ENCODE results near the gene TSG101. TPM values are rescaled to one million over a fixed set of nuclear protein-coding genes. Genes with fewer than 3 reads are reported as not detected.

The TSG101 gene
- total and polyA plus RNA-seq, 5 experiments from 2014 or later = 31.8 to 58.7 (median 42.5) TPM

DNA sequence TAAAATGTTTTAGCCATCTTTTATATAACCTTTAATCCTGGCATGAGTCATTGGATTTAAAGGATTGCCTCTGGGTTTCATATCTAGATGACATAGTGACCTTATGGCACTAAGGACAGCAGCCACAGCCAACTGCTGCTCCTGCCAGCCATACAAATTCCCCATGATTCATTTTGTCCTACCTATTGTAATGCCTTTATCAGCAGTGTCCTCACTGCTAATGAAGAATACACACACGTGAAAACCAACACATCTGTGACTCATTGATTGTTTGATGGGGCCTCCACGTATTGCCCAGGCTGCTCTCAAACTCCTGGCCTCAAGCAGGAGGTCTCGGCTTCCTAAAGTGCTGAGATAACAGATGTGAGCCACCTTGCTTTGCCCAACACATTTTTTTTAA is 69.3 kb downstream of the TSG101 start:
- ATAC-seq = no peak

DNA sequence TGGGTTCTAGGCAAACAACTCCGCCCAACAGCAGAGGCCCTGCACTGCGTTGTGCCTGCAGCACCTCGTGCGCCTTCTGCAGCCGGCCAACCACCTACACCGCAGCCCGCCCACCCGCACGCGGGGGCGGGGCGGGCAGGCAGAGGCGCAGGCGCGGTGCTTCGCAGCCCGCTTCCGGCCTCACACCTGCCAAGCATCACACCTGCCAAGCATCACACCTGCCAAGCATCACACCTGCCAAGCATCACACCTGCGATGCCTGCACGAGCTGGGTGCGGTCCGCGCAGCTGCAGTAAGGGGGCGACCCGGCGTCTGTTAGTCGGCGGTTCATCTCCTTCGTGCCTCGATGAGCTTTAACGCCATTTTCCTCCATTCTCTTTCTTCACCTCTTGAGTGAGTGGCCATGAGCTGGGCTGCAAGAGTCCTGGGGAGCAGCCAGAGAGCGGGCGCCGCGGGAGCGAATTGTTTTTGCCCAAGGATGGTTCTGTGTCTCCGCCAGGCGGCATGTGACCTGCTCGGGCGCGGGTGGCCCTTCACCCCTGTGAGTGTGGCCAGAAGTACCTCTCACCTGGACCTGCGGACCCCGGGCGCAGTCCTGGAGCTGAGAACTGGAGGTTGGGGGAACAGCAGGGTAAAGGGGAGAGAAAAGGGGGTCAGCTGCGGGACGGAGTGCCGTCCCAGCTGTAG is 70.9 kb downstream of the TSG101 start, which contains the start of gene LDHAL6A:
Gene LDHAL6A (plus strand): TSS at position 171 of the 687 bp plus-strand sequence. CDS start 825 bp downstream, outside the sequence.
- H3K4me1 Mint-ChIP-seq = no peaks in the 10 kb centered on the region
- H3K27ac Mint-ChIP-seq = peak within 1 kb of the TSS in 1 of 10 donors; percentile 56
- peaks cover 0 to 3% (median 0%) of the 10 kb centered on the region in 9 donors for H3K9me3 Mint-ChIP-seq
- DNase-seq (peak in 2 of 10 donors; percentile 11 to 30), ATAC-seq (peak in 1 of 2 donors; percentile 63)
- peaks cover 0 to 2% (median 0%) of the 10 kb centered on the region in 3 donors for H3K36me3 Mint-ChIP-seq
- POLR2A ChIA-PET = no interaction called here
- peaks cover 0 to 5% (median 3%) of the 10 kb centered on the region in 5 donors for H3K27me3 Mint-ChIP-seq
- peak within 1 kb of the TSS in 2 of 10 donors; percentile 20 to 48 for H3K4me3 Mint-ChIP-seq

More for the DNA sequence above, 69.3 kb downstream of the TSG101 start:
- Mint-ChIP-seq H3K9me3 (peaks cover 0 to 3% (median 0%) of the 10 kb centered on the region in 9 donors), H3K36me3 (peaks cover 0 to 2% (median 0%) of the 10 kb centered on the region in 3 donors), H3K4me3 (no peak overlapping the region), H3K4me1 (no peaks in the 10 kb centered on the region), H3K27ac (peak overlapping the region in 1 of 10 donors; percentile 17), H3K27me3 (peaks cover 0 to 5% (median 3%) of the 10 kb centered on the region in 5 donors)
- no peak for DNase-seq
- POLR2A ChIA-PET = no interaction called here

DNA sequence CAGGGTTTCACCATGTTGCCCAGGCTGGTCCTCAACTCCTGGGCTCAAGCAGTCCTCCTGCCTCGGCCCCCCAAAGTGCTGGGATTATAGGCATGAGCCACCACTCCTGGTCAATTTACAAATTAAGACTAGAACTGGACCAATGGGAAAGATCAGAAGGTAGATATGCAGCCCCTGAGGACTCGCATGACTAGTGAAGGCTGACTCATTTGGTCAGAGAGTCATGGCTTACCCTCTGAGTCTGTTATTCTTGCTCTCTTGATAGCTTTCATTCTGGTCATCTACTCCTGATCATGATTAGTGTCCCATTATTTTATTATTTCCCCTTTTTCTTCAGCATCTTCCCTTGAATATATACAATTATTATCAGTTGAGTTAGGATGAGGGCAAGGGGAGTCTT is 73.8 kb downstream of the TSG101 start:
- H3K4me1 Mint-ChIP-seq = no peaks in the 10 kb centered on the region
- no peak for ATAC-seq
- POLR2A ChIA-PET = interaction anchor here (0.6 kb wide), 1 partner anchor 25 kb away, joined by 5 read pairs; no protein-coding TSS in a partner anchor
- H3K36me3 Mint-ChIP-seq = peaks cover 0 to 6% (median 0%) of the 10 kb centered on the region in 3 donors
- no peak for DNase-seq
- peaks cover 0 to 5% (median 3%) of the 10 kb centered on the region in 5 donors for H3K27me3 Mint-ChIP-seq
- no peak overlapping the region for H3K27ac Mint-ChIP-seq
- H3K4me3 Mint-ChIP-seq = no peak overlapping the region
- H3K9me3 Mint-ChIP-seq = peaks cover 0 to 3% (median 0%) of the 10 kb centered on the region in 9 donors

DNA sequence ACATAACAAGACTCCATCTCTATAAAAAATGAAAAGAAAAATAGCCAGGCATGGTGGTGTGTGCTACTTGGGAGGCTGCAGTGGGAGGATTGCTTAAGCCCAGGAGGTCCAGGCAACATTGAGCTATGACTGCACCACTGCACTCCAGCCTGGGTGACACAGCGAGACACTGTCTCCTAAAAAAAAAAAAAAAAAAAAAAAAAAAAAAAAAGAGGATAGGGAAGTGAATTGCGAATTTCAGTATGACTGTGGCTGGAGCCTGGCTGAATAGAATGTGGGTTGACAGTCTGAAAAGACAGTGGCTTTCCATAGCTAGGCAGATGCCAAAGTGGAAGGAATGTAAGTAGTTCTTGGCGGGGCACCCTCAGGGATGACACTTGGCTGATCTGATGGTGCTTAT is 77.5 kb downstream of the TSG101 start:
- Mint-ChIP-seq H3K27me3 (peaks cover 0 to 6% (median 2%) of the 10 kb centered on the region in 5 donors), H3K9me3 (no peaks in the 10 kb centered on the region), H3K36me3 (peaks cover 0 to 12% (median 0%) of the 10 kb centered on the region in 3 donors), H3K27ac (no peak overlapping the region), H3K4me1 (no peaks in the 10 kb centered on the region), H3K4me3 (no peak overlapping the region)
- ATAC-seq (no peak), DNase-seq (no peak)
- POLR2A ChIA-PET = no interaction called here

DNA sequence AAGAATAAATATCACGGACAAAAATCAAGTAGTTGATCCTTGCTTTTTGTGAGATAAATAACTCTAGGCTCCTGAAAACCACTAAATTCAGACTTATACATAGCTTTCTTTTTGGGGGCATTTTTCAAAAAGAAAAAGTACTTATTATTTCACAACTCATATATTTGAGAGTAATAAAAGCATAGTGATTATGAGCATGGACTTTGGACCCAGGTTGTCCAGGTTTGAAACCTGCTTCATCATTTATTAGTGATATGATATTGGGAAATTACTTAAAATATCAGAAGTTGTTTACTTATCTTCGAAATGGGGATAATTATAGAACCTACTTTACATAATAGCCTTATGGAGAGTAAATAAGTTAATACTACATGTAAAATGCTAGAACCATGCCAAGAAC is 88.1 kb downstream of the TSG101 start:
- Mint-ChIP-seq H3K27ac (no peak overlapping the region), H3K27me3 (peaks cover 0 to 2% (median 0%) of the 10 kb centered on the region in 5 donors), H3K36me3 (peaks cover 4 to 23% (median 15%) of the 10 kb centered on the region in 3 donors), H3K4me3 (no peak overlapping the region), H3K4me1 (no peaks in the 10 kb centered on the region), H3K9me3 (peaks cover 0 to 16% (median 5%) of the 10 kb centered on the region in 9 donors)
- POLR2A ChIA-PET = no interaction called here
- DNase-seq (no peak), ATAC-seq (no peak)

Other genes with a start within 250 kb of the TSG101 start
- gene HPS5, start 204.8 kb downstream of the TSG101 start, total RNA-seq = 10 to 100 TPM; 20.0 to 20.3 TPM
- gene HPS5, start 204.8 kb downstream of the TSG101 start, polyA plus RNA-seq = 10 to 100 TPM; 11.6 to 12.2 (median 11.7) TPM
- gene GTF2H1, start 204.4 kb downstream of the TSG101 start, total RNA-seq = 10 to 100 TPM; 40.8 to 48.6 TPM
- gene GTF2H1, start 204.4 kb downstream of the TSG101 start, polyA plus RNA-seq = 10 to 100 TPM; 29.0 to 34.3 (median 29.0) TPM
- 100 to 1,000 TPM in 1 of 2 experiments, 10 to 100 TPM in 1; 96.1 to 102 TPM for gene LDHA, start 132.4 kb downstream of the TSG101 start, total RNA-seq
- 100 to 1,000 TPM; 333 to 345 (median 345) TPM for gene LDHA, start 132.4 kb downstream of the TSG101 start, polyA plus RNA-seq
- not detected for gene LDHC, start 114.6 kb downstream of the TSG101 start, total RNA-seq
- gene LDHC, start 114.6 kb downstream of the TSG101 start, polyA plus RNA-seq = 1 to 10 TPM in 1 of 3 donors, not detected in 2; 4.0 TPM
- under 1 TPM in 1 of 2 experiments, not detected in 1; 0.14 TPM for gene LDHAL6A, start 71.1 kb downstream of the TSG101 start, total RNA-seq
- under 1 TPM in 1 of 3 donors, not detected in 2; 0.09 TPM for gene LDHAL6A, start 71.1 kb downstream of the TSG101 start, polyA plus RNA-seq
- 10 to 100 TPM in 1 of 2 experiments, 1 to 10 TPM in 1; 6.0 to 10.5 TPM for gene UEVLD, start 61.8 kb upstream of the TSG101 start, total RNA-seq
- 1 to 10 TPM; 5.5 to 8.9 (median 6.1) TPM for gene UEVLD, start 61.8 kb upstream of the TSG101 start, polyA plus RNA-seq
- under 1 TPM in 1 of 2 experiments, not detected in 1; 0.47 TPM for gene MISFA, start 72.8 kb upstream of the TSG101 start, total RNA-seq
- under 1 TPM in 1 of 3 donors, not detected in 2; 0.96 TPM for gene MISFA, start 72.8 kb upstream of the TSG101 start, polyA plus RNA-seq
- 10 to 100 TPM; 17.0 to 20.1 TPM for gene SPTY2D1, start 107.4 kb upstream of the TSG101 start, total RNA-seq
- gene SPTY2D1, start 107.4 kb upstream of the TSG101 start, polyA plus RNA-seq = 10 to 100 TPM in 1 of 3 donors, 1 to 10 TPM in 2; 4.7 to 11.0 (median 7.3) TPM
- 1 to 10 TPM; 4.6 to 6.7 TPM for gene TMEM86A, start 171.8 kb upstream of the TSG101 start, total RNA-seq
- gene TMEM86A, start 171.8 kb upstream of the TSG101 start, polyA plus RNA-seq = 1 to 10 TPM in 2 of 3 donors, under 1 TPM in 1; 0.43 to 1.9 (median 1.2) TPM
- 1 to 10 TPM; 4.1 to 5.4 TPM for gene IGSF22, start 199.2 kb upstream of the TSG101 start, total RNA-seq
- 1 to 10 TPM; 2.3 to 5.3 (median 4.6) TPM for gene IGSF22, start 199.2 kb upstream of the TSG101 start, polyA plus RNA-seq

Measured in naive thymus-derived CD8-positive, alpha-beta T cell (primary cell).